Testis (tissue), 3 donors: ENCODE data around the gene TRIO. TPM values are rescaled to one million over a fixed set of nuclear protein-coding genes. Genes with fewer than 3 reads are reported as not detected.

Source experiments
- DNase-seq: peaks from one replicate; pipeline ENCODE4 v3.0.0-alpha.2; 2019
- H3K27ac ChIP-seq, 2 donors: fragments of 200-600 bp; sonication (generic); one replicate each; pipeline ENCODE4 v1.5.1; 2019
- H3K27me3 ChIP-seq: fragments of 200-600 bp; sonication (generic); one replicate; pipeline ENCODE4 v1.5.1; 2019
- H3K36me3 ChIP-seq: fragments of 200-600 bp; sonication (generic); one replicate; pipeline ENCODE4 v1.5.1; 2017; ENCODE audit warnings: low read depth; ENCODE audit errors: missing control alignments
- H3K4me1 ChIP-seq: fragments of 200-600 bp; sonication (generic); one replicate; pipeline ENCODE4 v1.5.1; 2019
- H3K4me3 ChIP-seq, 2 donors: fragments of 200-600 bp; sonication (generic); one replicate each; pipeline ENCODE4 v1.5.1; 2017 to 2019
- H3K9me3 ChIP-seq: fragments of 200-600 bp; sonication (generic); one replicate; pipeline ENCODE4 v1.5.1; 2017
- CTCF ChIP-seq, 3 experiments: fragments of 450-650 bp in 2 of 3; fragments of 200-600 bp in 1 of 3; sonication (generic) in 1 of 3; IDR thresholded peaks; one replicate each; pipeline ENCODE4 v1.5.1; 2016 to 2019; ENCODE audit warnings: antibody characterized with exemption in 3 of 3, mild to moderate bottlenecking in 2 of 3, moderate library complexity in 1 of 3
- POLR2A ChIP-seq: fragments of 450-650 bp; IDR thresholded peaks from one replicate; pipeline ENCODE4 v1.6.1; 2017; ENCODE audit warnings: antibody characterized with exemption, mild to moderate bottlenecking, moderate library complexity
- whole genome bisulfite sequencing, 2 donors: methylation state at CpG; one replicate each; pipeline ENCODE4 v1.1.5; 2018; 5-methylcytosine and 5-hydroxymethylcytosine counted together
- intact Hi-C: fragments of 100-400 bp; cut with DNase I; formaldehyde crosslinking; loops from one replicate; pipeline ENCODE4 v1.15.1; 2023; ENCODE audit warnings: low total_unique reads
- polyA plus RNA-seq: library from polyadenylated mRNA; stranded (reverse); fragments of 350-450 nt; fragmentation: Illumina TruSeq; extraction: RNeasy Lipid Tissue Mini Kit (QIAGEN cat#74804); gene quantifications from one replicate; pipeline ENCODE4 v1.2.3, GENCODE V29; 2014; ENCODE audit warnings: low read depth, low replicate concordance; ENCODE audit not compliant: insufficient read depth
- total RNA-seq, 2 donors: library from RNA; depleted of rRNA; stranded (reverse); fragments of >200 nt; gene quantifications; one replicate each; pipeline ENCODE4 v1.2.3, GENCODE V29; 2016

The TRIO gene
- total and polyA plus RNA-seq, 3 donors from 2014 or later: 47.2 to 295 (median 249) TPM

- no peaks in the 10 kb centered on the region for H3K9me3 ChIP-seq
- no peak for DNase-seq
- H3K27me3 ChIP-seq: no peaks in the 10 kb centered on the region
- WGBS, 2 donors: 85 to 87% methylated on average over 14 of the region's 14 CpGs
- H3K27ac ChIP-seq: no peak overlapping the region
- intact Hi-C loops: no loop called here
- no peak overlapping the region for H3K4me3 ChIP-seq
- H3K36me3 ChIP-seq: no peaks in the 10 kb centered on the region
- TF ChIP-seq POLR2A (no peak), CTCF (IDR thresholded peaks at IDR 0.05) (no peak)
- H3K4me1 ChIP-seq: peaks cover 6% of the 10 kb centered on the region
These were observed 187.7 kb downstream of the TRIO start for GRCh38 chr5:14330729-14331385.

GRCh38 chr5:14331386-14331781 is 188.2 kb downstream of the TRIO start:
- TF ChIP-seq POLR2A (no peak), CTCF (IDR thresholded peaks at IDR 0.05) (no peak)
- no peaks in the 10 kb centered on the region for H3K9me3 ChIP-seq
- WGBS, 2 donors: 79 to 82% methylated on average over 4 of the region's 4 CpGs
- intact Hi-C loops: no loop called here
- H3K4me1 ChIP-seq: peaks cover under 1% of the 10 kb centered on the region
- no peak overlapping the region for H3K27ac ChIP-seq
- no peak for DNase-seq
- no peak overlapping the region for H3K4me3 ChIP-seq
- no peaks in the 10 kb centered on the region for H3K27me3 ChIP-seq
- no peaks in the 10 kb centered on the region for H3K36me3 ChIP-seq

GRCh38 chr5:14332038-14332631 is 189.0 kb downstream of the TRIO start:
- Histone ChIP-seq H3K27ac (no peak overlapping the region), H3K4me1 (no peaks in the 10 kb centered on the region), H3K4me3 (no peak overlapping the region), H3K9me3 (no peaks in the 10 kb centered on the region), H3K27me3 (no peaks in the 10 kb centered on the region), H3K36me3 (no peaks in the 10 kb centered on the region)
- TF ChIP-seq CTCF (IDR thresholded peaks at IDR 0.05) (no peak), POLR2A (no peak)
- intact Hi-C loops: no loop called here
- WGBS, 2 donors: 59 to 78% methylated on average over 6 of the region's 6 CpGs
- DNase-seq: no peak

- DNase-seq: no peak
- intact Hi-C loops: no loop called here
- TF ChIP-seq POLR2A: no peak
- no peak for TF ChIP-seq CTCF (IDR thresholded peaks at IDR 0.05)
These were observed 189.6 kb downstream of the TRIO start for GRCh38 chr5:14332746-14333145.

GRCh38 chr5:14337593-14337992 is 194.5 kb downstream of the TRIO start:
- no peaks in the 10 kb centered on the region for H3K9me3 ChIP-seq
- DNase-seq: no peak
- no peaks in the 10 kb centered on the region for H3K27me3 ChIP-seq
- 86 to 93% methylated on average over 7 of the region's 7 CpGs for WGBS, 2 donors
- no peak overlapping the region for H3K27ac ChIP-seq
- intact Hi-C loops: no loop called here
- no peak overlapping the region for H3K4me3 ChIP-seq
- no peaks in the 10 kb centered on the region for H3K36me3 ChIP-seq
- H3K4me1 ChIP-seq: no peaks in the 10 kb centered on the region
- TF ChIP-seq CTCF (IDR thresholded peaks at IDR 0.05) (no peak), POLR2A (no peak)

More at GRCh38 chr5:14332746-14333145, 189.6 kb downstream of the TRIO start:
- H3K36me3 ChIP-seq: no peaks in the 10 kb centered on the region
- 85 to 86% methylated on average over 10 of the region's 10 CpGs for WGBS, 2 donors
- H3K27me3 ChIP-seq: no peaks in the 10 kb centered on the region
- H3K27ac ChIP-seq: no peak overlapping the region
- H3K9me3 ChIP-seq: no peaks in the 10 kb centered on the region
- no peak overlapping the region for H3K4me3 ChIP-seq
- H3K4me1 ChIP-seq: no peaks in the 10 kb centered on the region
